Adipose tissue (tissue), 3 donors: Measurements from ENCODE around the gene SNX32. TPM values are rescaled to one million over a fixed set of nuclear protein-coding genes. Genes with fewer than 3 reads are reported as not detected.
"Not testable (repeated sequence)": the region's sequence is repeated elsewhere in the genome, so short reads cannot be mapped to it uniquely, and the experiment has no call there.

Source experiments
- H3K27ac ChIP-seq: one replicate; pipeline ENCODE4 v1.5.1; 2013; ENCODE audit warnings: low read depth, low read length
- WGBS, 3 donors: extraction: QIAGEN DNeasy Blood & Tissue Kit; methylation state at CpG; one replicate each; pipeline ENCODE4 v1.1.7; 2013; 5-methylcytosine and 5-hydroxymethylcytosine counted together
- polyA plus RNA-seq, 3 donors: library from polyadenylated mRNA; stranded (reverse); fragments of 200-250 nt; gene quantifications; one replicate each; pipeline ENCODE4 v1.2.3, GENCODE V29; 2013
- donor health status: healthy with polysubstance abuse.
- donor health status: Bipolar disorder and iron deficiency.
- donor health status: healthy.

Gene SNX32
- polyA plus RNA-seq, 3 donors: 0.34 to 0.41 TPM; not detected in 1

- H3K27ac ChIP-seq: peak within 1 kb of the TSS; percentile 55
- 0 to 1% (median 0%) methylated on average over 45 to 57 of the region's 57 CpGs for WGBS, 3 donors
Observed at GRCh38 chr11:65888163-65888814, 54.5 kb downstream of the SNX32 start, which contains the start of gene FIBP. FIBP (minus strand) TSS chr11:65888471; CDS start chr11:65888418, 53 bp downstream.

GRCh38 chr11:65890324-65891218 is 56.8 kb downstream of the SNX32 start, which contains the start of gene CCDC85B:
CCDC85B (plus strand) TSS chr11:65890673; CDS start chr11:65890784, 111 bp downstream.
- WGBS, 3 donors: 0 to 1% (median 0%) methylated on average over 91 to 94 of the region's 94 CpGs
- H3K27ac ChIP-seq: peak within 1 kb of the TSS; percentile 82

GRCh38 chr11:65891219-65892136 is 57.7 kb downstream of the SNX32 start:
- 4 to 15% (median 5%) methylated on average over 57 of the region's 57 CpGs for WGBS, 3 donors
- H3K27ac ChIP-seq: no peak overlapping the region

GRCh38 chr11:65892137-65892540 is 58.4 kb downstream of the SNX32 start:
- 60 to 79% (median 65%) methylated on average over 5 of the region's 5 CpGs for WGBS, 3 donors
- not testable (repeated sequence) for H3K27ac ChIP-seq

GRCh38 chr11:65892661-65893317 is 59.0 kb downstream of the SNX32 start:
- H3K27ac ChIP-seq: no peak overlapping the region
- WGBS, 3 donors: 67 to 78% (median 71%) methylated on average over 10 of the region's 10 CpGs

- H3K27ac ChIP-seq: peak overlapping the region; percentile 81
- 48 to 89% (median 52%) methylated on average over 16 of the region's 16 CpGs for WGBS, 3 donors
Observed at GRCh38 chr11:65894034-65894591, 60.4 kb downstream of the SNX32 start.

- H3K27ac ChIP-seq: no peak overlapping the region
- WGBS, 3 donors: 87 to 96% (median 92%) methylated on average over 5 of the region's 5 CpGs
Observed at GRCh38 chr11:65895482-65895981, 61.8 kb downstream of the SNX32 start.

- no peak overlapping the region for H3K27ac ChIP-seq
- WGBS, 3 donors: 87 to 94% (median 94%) methylated on average over 14 of the region's 14 CpGs
Observed at GRCh38 chr11:65896034-65896999, 62.6 kb downstream of the SNX32 start.

- 86 to 94% (median 93%) methylated on average over 4 of the region's 4 CpGs for WGBS, 3 donors
- no peak overlapping the region for H3K27ac ChIP-seq
Observed at GRCh38 chr11:65897020-65897471, 63.3 kb downstream of the SNX32 start.

GRCh38 chr11:65898656-65899355 is 65.0 kb downstream of the SNX32 start:
- WGBS, 3 donors: 25 to 41% (median 27%) methylated on average over 16 to 28 of the region's 28 CpGs
- no peak overlapping the region for H3K27ac ChIP-seq

- H3K27ac ChIP-seq: no peak overlapping the region
- 1 to 2% (median 2%) methylated on average over 64 to 78 of the region's 78 CpGs for WGBS, 3 donors
Observed at GRCh38 chr11:65899356-65900124, 65.8 kb downstream of the SNX32 start.

GRCh38 chr11:65900125-65900898 is 66.5 kb downstream of the SNX32 start, which contains the start of gene FOSL1:
FOSL1 (minus strand) TSS chr11:65900388; CDS start chr11:65900339, 49 bp downstream.
- WGBS, 3 donors: 1 to 3% (median 2%) methylated on average over 68 to 80 of the region's 80 CpGs
- no peak within 1 kb of the TSS for H3K27ac ChIP-seq

GRCh38 chr11:65900899-65901180 is 67.1 kb downstream of the SNX32 start:
- no peak overlapping the region for H3K27ac ChIP-seq
- WGBS, 3 donors: 73 to 83% (median 75%) methylated on average over 11 of the region's 11 CpGs

GRCh38 chr11:65903068-65903481 is 69.3 kb downstream of the SNX32 start:
- no peak overlapping the region for H3K27ac ChIP-seq
- 22 to 51% (median 26%) methylated on average over 5 of the region's 5 CpGs for WGBS, 3 donors
